Measurements from ENCODE around the gene PTPRN2. TPM values are rescaled to one million over a fixed set of nuclear protein-coding genes. Genes with fewer than 3 reads are reported as not detected.

The PTPRN2 gene
- total RNA-seq, 2 donors from 2014 or later: 26.1 to 55.5 TPM

GRCh38 chr7:158567153-158567603 lies 20.4 kb downstream of the PTPRN2 start:
- H3K4me3 ChIP-seq: no peak overlapping the region
- no peaks in the 10 kb centered on the region for H3K36me3 ChIP-seq
- no peaks in the 10 kb centered on the region for H3K4me1 ChIP-seq (replicated peaks)
- peak; percentile 56 for DNase-seq (ENCODE audit: low spot score)
- peak overlapping the region; percentile 67 to 71 for H3K27ac ChIP-seq
- H3K9me3 ChIP-seq: no peaks in the 10 kb centered on the region
- 49% methylated on average over 8 of the region's 8 CpGs for WGBS
- intact Hi-C loops (cut with DNase I): no loop called here
- H3K27me3 ChIP-seq (replicated peaks; ENCODE audit: insufficient read depth): no peaks in the 10 kb centered on the region
- TF ChIP-seq POLR2AphosphoS5 (IDR thresholded peaks at IDR 0.05) (peak; percentile 81), CTCF (IDR thresholded peaks at IDR 0.05) (no peak)

- no peaks in the 10 kb centered on the region for H3K4me1 ChIP-seq (replicated peaks)
- H3K27me3 ChIP-seq (replicated peaks; ENCODE audit: insufficient read depth): no peaks in the 10 kb centered on the region
- TF ChIP-seq POLR2A (IDR thresholded peaks at IDR 0.05) (no peak), CTCF (IDR thresholded peaks at IDR 0.05) (no peak), POLR2AphosphoS5 (IDR thresholded peaks at IDR 0.05) (no peak)
- intact Hi-C loops (cut with DNase I): no loop called here
- no peak overlapping the region for H3K27ac ChIP-seq
- H3K4me3 ChIP-seq: no peak overlapping the region
- no peaks in the 10 kb centered on the region for H3K36me3 ChIP-seq
- no peaks in the 10 kb centered on the region for H3K9me3 ChIP-seq
- no peak for DNase-seq (ENCODE audit: low spot score)
- 65% methylated on average over 7 of the region's 7 CpGs for WGBS
These were observed 23.0 kb downstream of the PTPRN2 start for GRCh38 chr7:158564663-158565035.

- Histone ChIP-seq H3K36me3 (no peaks in the 10 kb centered on the region), H3K4me1 (replicated peaks) (no peaks in the 10 kb centered on the region), H3K4me3 (no peak overlapping the region), H3K9me3 (no peaks in the 10 kb centered on the region), H3K27me3 (replicated peaks; ENCODE audit: insufficient read depth) (no peaks in the 10 kb centered on the region), H3K27ac (no peak overlapping the region)
- no peak for DNase-seq (ENCODE audit: low spot score)
- intact Hi-C loops (cut with DNase I): no loop called here
- WGBS: 70% methylated on average over 9 of the region's 11 CpGs
- TF ChIP-seq CTCF (IDR thresholded peaks at IDR 0.05) (no peak), POLR2A (IDR thresholded peaks at IDR 0.05) (no peak), POLR2AphosphoS5 (IDR thresholded peaks at IDR 0.05) (no peak)
These were observed 23.5 kb downstream of the PTPRN2 start for GRCh38 chr7:158563911-158564662.

GRCh38 chr7:158563051-158563450 lies 24.6 kb downstream of the PTPRN2 start:
- Histone ChIP-seq H3K9me3 (no peaks in the 10 kb centered on the region), H3K4me1 (replicated peaks) (no peaks in the 10 kb centered on the region), H3K27me3 (replicated peaks; ENCODE audit: insufficient read depth) (no peaks in the 10 kb centered on the region), H3K36me3 (no peaks in the 10 kb centered on the region), H3K27ac (no peak overlapping the region), H3K4me3 (no peak overlapping the region)
- TF ChIP-seq CTCF (IDR thresholded peaks at IDR 0.05) (no peak), POLR2A (IDR thresholded peaks at IDR 0.05) (no peak), POLR2AphosphoS5 (IDR thresholded peaks at IDR 0.05) (no peak)
- DNase-seq (ENCODE audit: low spot score): no peak
- intact Hi-C loops (cut with DNase I): no loop called here
- WGBS: 85% methylated on average over 13 of the region's 13 CpGs

GRCh38 chr7:158562517-158562916 lies 25.1 kb downstream of the PTPRN2 start:
- WGBS: 92% methylated on average over 6 of the region's 6 CpGs
- H3K9me3 ChIP-seq: no peaks in the 10 kb centered on the region
- intact Hi-C loops (cut with DNase I): no loop called here
- no peak overlapping the region for H3K4me3 ChIP-seq
- H3K27me3 ChIP-seq (replicated peaks; ENCODE audit: insufficient read depth): no peaks in the 10 kb centered on the region
- H3K27ac ChIP-seq: no peak overlapping the region
- H3K4me1 ChIP-seq (replicated peaks): no peaks in the 10 kb centered on the region
- TF ChIP-seq POLR2AphosphoS5 (IDR thresholded peaks at IDR 0.05) (no peak), CTCF (IDR thresholded peaks at IDR 0.05) (no peak), POLR2A (IDR thresholded peaks at IDR 0.05) (no peak)
- H3K36me3 ChIP-seq: no peaks in the 10 kb centered on the region
- DNase-seq (ENCODE audit: low spot score): no peak
